CD4-positive, alpha-beta T cell treated with Interleukin-15 for 1 hour (primary cell): Measurements from ENCODE around the gene ZNF831.

Experiments
- DNase-seq: peaks from one replicate; pipeline ENCODE4 v3.0.0-alpha.2; 2020

Gene ZNF831

GRCh38 chr20:59141818-59142581 lies 21.6 kb upstream of the ZNF831 start:
- DNase-seq, result no peak

- no peak for DNase-seq
These were observed 20.3 kb upstream of the ZNF831 start for GRCh38 chr20:59143326-59143725.

- DNase-seq, result peak; percentile 51
These were observed 19.3 kb upstream of the ZNF831 start for GRCh38 chr20:59144179-59144830.

GRCh38 chr20:59144831-59145196 lies 18.8 kb upstream of the ZNF831 start:
- DNase-seq, result no peak

GRCh38 chr20:59145247-59145923 lies 18.2 kb upstream of the ZNF831 start:
- no peak for DNase-seq

- DNase-seq, result peak; percentile 56
These were observed 17.5 kb upstream of the ZNF831 start for GRCh38 chr20:59145924-59146779.

- DNase-seq, result no peak
These were observed 16.6 kb upstream of the ZNF831 start for GRCh38 chr20:59146780-59147565.

- DNase-seq, result no peak
These were observed 16.0 kb upstream of the ZNF831 start for GRCh38 chr20:59147586-59147985.

GRCh38 chr20:59148701-59149493 lies 14.7 kb upstream of the ZNF831 start:
- peak; percentile 52 for DNase-seq

GRCh38 chr20:59149678-59150504 lies 13.7 kb upstream of the ZNF831 start:
- DNase-seq, result peak; percentile 88

- DNase-seq, result no peak
These were observed 12.8 kb upstream of the ZNF831 start for GRCh38 chr20:59150821-59151251.

GRCh38 chr20:59151391-59151790 lies 12.2 kb upstream of the ZNF831 start:
- no peak for DNase-seq

GRCh38 chr20:59151820-59152219 lies 11.8 kb upstream of the ZNF831 start:
- DNase-seq, result peak; percentile 30

GRCh38 chr20:59152559-59153354 lies 10.9 kb upstream of the ZNF831 start:
- no peak for DNase-seq

- no peak for DNase-seq
These were observed 10.3 kb upstream of the ZNF831 start for GRCh38 chr20:59153355-59153681.

GRCh38 chr20:59153832-59154231 lies 9.8 kb upstream of the ZNF831 start:
- DNase-seq, result no peak

- DNase-seq, result no peak
These were observed 9.2 kb upstream of the ZNF831 start for GRCh38 chr20:59154317-59155013.

- DNase-seq, result no peak
These were observed 6.6 kb upstream of the ZNF831 start for GRCh38 chr20:59157064-59157463.

GRCh38 chr20:59157531-59157930 lies 6.1 kb upstream of the ZNF831 start:
- DNase-seq, result no peak
